Vagina (tissue), 2 donors: ENCODE results near the gene FOXN1.

ENCODE experiments used
- POLR2AphosphoS5 ChIP-seq, 2 donors: sonication (generic); formaldehyde crosslinking; IDR thresholded peaks; one replicate each; pipeline ENCODE4 v1.9.0; 2017; ENCODE audit warnings: antibody characterized with exemption in 2 of 2, mild to moderate bottlenecking in 2 of 2, low read depth in 1 of 2; ENCODE audit not compliant: insufficient read depth in 1 of 2
- TF ChIP-seq, protein P1 (sequence below), 3 experiments: fragments of 450-650 bp in 2 of 3; fragments of 200-600 bp in 1 of 3; sonication (generic) in 1 of 3; IDR thresholded peaks; one replicate each; pipeline ENCODE4 v1.5.1; 2017 to 2019; ENCODE audit warnings: antibody characterized with exemption in 3 of 3, mild to moderate bottlenecking in 2 of 3, moderate library complexity in 2 of 3

DNA sequence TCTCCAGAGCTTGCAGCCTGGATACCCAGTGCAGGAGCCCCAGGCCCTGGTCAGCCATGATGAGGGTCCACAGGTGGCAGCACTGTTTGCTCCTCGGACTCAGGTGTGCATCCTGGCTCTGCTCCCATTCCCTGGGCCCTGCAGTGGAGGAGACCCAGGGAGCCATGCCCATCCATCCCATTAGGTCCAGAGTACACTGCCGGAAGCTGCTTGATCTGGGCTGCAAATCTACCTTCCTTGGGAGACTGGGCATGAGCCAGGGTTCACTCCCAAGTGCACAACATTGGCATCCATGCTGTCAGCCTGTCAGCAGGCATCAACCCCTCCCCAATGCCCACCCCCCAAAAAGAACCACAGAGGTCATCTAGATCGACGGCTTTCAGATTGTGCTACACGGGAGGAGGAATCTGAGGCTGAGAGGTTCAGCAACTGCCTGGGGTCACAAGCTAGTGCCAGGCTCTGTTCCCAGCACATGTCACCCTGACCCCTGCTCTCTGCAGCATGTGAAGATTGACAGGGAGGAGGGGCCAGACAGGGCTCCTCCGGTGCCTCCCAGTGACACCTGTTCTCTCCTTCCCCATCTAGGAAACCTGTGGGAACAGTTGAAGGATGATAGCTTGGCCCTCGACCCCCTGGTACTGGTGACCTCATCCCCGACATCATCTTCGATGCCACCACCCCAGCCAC, 30.5 kb downstream of the FOXN1 start:
- TF ChIP-seq, protein P1, sequence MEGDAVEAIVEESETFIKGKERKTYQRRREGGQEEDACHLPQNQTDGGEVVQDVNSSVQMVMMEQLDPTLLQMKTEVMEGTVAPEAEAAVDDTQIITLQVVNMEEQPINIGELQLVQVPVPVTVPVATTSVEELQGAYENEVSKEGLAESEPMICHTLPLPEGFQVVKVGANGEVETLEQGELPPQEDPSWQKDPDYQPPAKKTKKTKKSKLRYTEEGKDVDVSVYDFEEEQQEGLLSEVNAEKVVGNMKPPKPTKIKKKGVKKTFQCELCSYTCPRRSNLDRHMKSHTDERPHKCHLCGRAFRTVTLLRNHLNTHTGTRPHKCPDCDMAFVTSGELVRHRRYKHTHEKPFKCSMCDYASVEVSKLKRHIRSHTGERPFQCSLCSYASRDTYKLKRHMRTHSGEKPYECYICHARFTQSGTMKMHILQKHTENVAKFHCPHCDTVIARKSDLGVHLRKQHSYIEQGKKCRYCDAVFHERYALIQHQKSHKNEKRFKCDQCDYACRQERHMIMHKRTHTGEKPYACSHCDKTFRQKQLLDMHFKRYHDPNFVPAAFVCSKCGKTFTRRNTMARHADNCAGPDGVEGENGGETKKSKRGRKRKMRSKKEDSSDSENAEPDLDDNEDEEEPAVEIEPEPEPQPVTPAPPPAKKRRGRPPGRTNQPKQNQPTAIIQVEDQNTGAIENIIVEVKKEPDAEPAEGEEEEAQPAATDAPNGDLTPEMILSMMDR (IDR thresholded peaks at IDR 0.05): no peak
- TF ChIP-seq POLR2AphosphoS5 (IDR thresholded peaks at IDR 0.05; ENCODE audit: insufficient read depth in 1 of 2, low read depth in 1 of 2): no peak
